Mesenchymal stem cell (in vitro differentiated cells and primary cell): ENCODE results near the gene ASB16.

Experiments used
- DNase-seq: peaks from one replicate; pipeline ENCODE4 v3.0.0-alpha.2; 2013
- H2AFZ ChIP-seq: one replicate; pipeline ENCODE4 v1.6.1; 2013; ENCODE audit warnings: low read depth, mild to moderate bottlenecking, control low read depth, inconsistent platforms, low read length, moderate library complexity
- H2AK5ac ChIP-seq: 2 replicates; pipeline ENCODE4 v1.6.1; 2013; ENCODE audit warnings: low read length, moderate library complexity, mild to moderate bottlenecking, inconsistent platforms; ENCODE audit not compliant: severe bottlenecking
- H2BK120ac ChIP-seq: one replicate; pipeline ENCODE4 v1.6.1; 2013; ENCODE audit warnings: low read depth, mild to moderate bottlenecking, inconsistent platforms, low read length, moderate library complexity
- H2BK12ac ChIP-seq, 2 experiments: one replicate each; pipeline ENCODE4 v1.6.1; 2013; ENCODE audit warnings: inconsistent platforms in 2 of 2, low read length in 2 of 2, mild to moderate bottlenecking in 2 of 2, moderate library complexity in 2 of 2, control low read depth in 1 of 2
- H2BK15ac ChIP-seq: one replicate; pipeline ENCODE4 v1.6.1; 2013; ENCODE audit warnings: mild to moderate bottlenecking, low read depth, inconsistent platforms; ENCODE audit not compliant: poor library complexity, severe bottlenecking
- H2BK5ac ChIP-seq: 2 replicates; pipeline ENCODE4 v1.6.1; 2013; ENCODE audit warnings: low read depth, mild to moderate bottlenecking, low read length, control low read depth, inconsistent platforms; ENCODE audit not compliant: poor library complexity, severe bottlenecking
- H3K14ac ChIP-seq, 2 experiments: one replicate each; pipeline ENCODE4 v1.6.1; 2013; ENCODE audit warnings: inconsistent platforms in 2 of 2, low read length in 2 of 2, control low read depth in 1 of 2, mild to moderate bottlenecking in 1 of 2, moderate library complexity in 1 of 2
- H3K18ac ChIP-seq, 2 experiments: one replicate each; pipeline ENCODE4 v1.6.1; 2013; ENCODE audit warnings: inconsistent platforms in 2 of 2, low read length in 2 of 2, control low read depth in 1 of 2, low read depth in 1 of 2, mild to moderate bottlenecking in 1 of 2
- H3K23ac ChIP-seq, 2 experiments: one replicate each; pipeline ENCODE4 v1.6.1; 2013; ENCODE audit warnings: inconsistent platforms in 2 of 2, low read length in 2 of 2, mild to moderate bottlenecking in 2 of 2, moderate library complexity in 2 of 2, control low read depth in 1 of 2
- H3K27ac ChIP-seq: 2 replicates; pipeline ENCODE4 v1.5.1; 2013; ENCODE audit warnings: mild to moderate bottlenecking, moderate library complexity, low read length, control low read depth, inconsistent platforms; ENCODE audit not compliant: poor library complexity, severe bottlenecking
- H3K27me3 ChIP-seq, 2 experiments: 2 replicates each; pipeline versions ENCODE4 v1.6.1 to v1.7.0; 2013; ENCODE audit warnings: low read length in 2 of 2, mild to moderate bottlenecking in 2 of 2, moderate library complexity in 2 of 2, control low read depth in 1 of 2, inconsistent platforms in 1 of 2; ENCODE audit not compliant: control insufficient read depth in 1 of 2, insufficient read depth in 1 of 2
- H3K36me3 ChIP-seq, 2 experiments: 2 replicates each; pipeline versions ENCODE4 v1.6.1 to v1.7.0; 2013; ENCODE audit warnings: low read length in 2 of 2, control low read depth in 1 of 2, inconsistent platforms in 1 of 2, low read depth in 1 of 2, mild to moderate bottlenecking in 1 of 2; ENCODE audit not compliant: insufficient read depth in 2 of 2, control insufficient read depth in 1 of 2
- H3K4ac ChIP-seq, 2 experiments: one replicate each; pipeline ENCODE4 v1.6.1; 2013; ENCODE audit warnings: inconsistent platforms in 2 of 2, low read length in 2 of 2, mild to moderate bottlenecking in 2 of 2, moderate library complexity in 2 of 2, control low read depth in 1 of 2, low read depth in 1 of 2
- H3K4me1 ChIP-seq: 2 replicates; pipeline ENCODE4 v1.6.1; 2013; ENCODE audit warnings: low read depth, low read length, control low read depth; ENCODE audit not compliant: control insufficient read depth, insufficient read depth
- H3K4me2 ChIP-seq: 2 replicates; pipeline ENCODE4 v1.6.1; 2013; ENCODE audit warnings: low read length, mild to moderate bottlenecking, inconsistent platforms; ENCODE audit not compliant: poor library complexity, severe bottlenecking
- H3K4me3 ChIP-seq, 2 experiments: 2 replicates each; pipeline versions ENCODE4 v1.5.1 to v1.7.0; 2013; ENCODE audit warnings: low read length in 2 of 2, mild to moderate bottlenecking in 2 of 2, control low read depth in 1 of 2, low read depth in 1 of 2; ENCODE audit not compliant: insufficient read depth in 1 of 2
- H3K79me1 ChIP-seq: replicated peaks from 2 replicates; pipeline ENCODE4 v1.6.1; 2013; ENCODE audit warnings: mild to moderate bottlenecking, control low read depth, low read length, inconsistent platforms; ENCODE audit not compliant: poor library complexity, severe bottlenecking
- H3K9ac ChIP-seq: 2 replicates; pipeline ENCODE4 v1.7.0; 2013; ENCODE audit warnings: mild to moderate bottlenecking, low read length, moderate library complexity
- H3K9me3 ChIP-seq: 2 replicates; pipeline ENCODE4 v1.7.0; 2013; ENCODE audit warnings: mild to moderate bottlenecking, low read length; ENCODE audit not compliant: control insufficient read depth
- H4K8ac ChIP-seq: one replicate; pipeline ENCODE4 v1.6.1; 2013; ENCODE audit warnings: inconsistent platforms, mild to moderate bottlenecking, low read length, moderate library complexity
- H4K91ac ChIP-seq: one replicate; pipeline ENCODE4 v1.6.1; 2013; ENCODE audit warnings: mild to moderate bottlenecking, low read length, inconsistent platforms
- whole genome bisulfite sequencing: methylation state at CpG from one replicate; pipeline ENCODE4 v1.1.7; 2013; ENCODE audit warnings: mixed read lengths; 5-methylcytosine and 5-hydroxymethylcytosine counted together

The ASB16 gene

DNA sequence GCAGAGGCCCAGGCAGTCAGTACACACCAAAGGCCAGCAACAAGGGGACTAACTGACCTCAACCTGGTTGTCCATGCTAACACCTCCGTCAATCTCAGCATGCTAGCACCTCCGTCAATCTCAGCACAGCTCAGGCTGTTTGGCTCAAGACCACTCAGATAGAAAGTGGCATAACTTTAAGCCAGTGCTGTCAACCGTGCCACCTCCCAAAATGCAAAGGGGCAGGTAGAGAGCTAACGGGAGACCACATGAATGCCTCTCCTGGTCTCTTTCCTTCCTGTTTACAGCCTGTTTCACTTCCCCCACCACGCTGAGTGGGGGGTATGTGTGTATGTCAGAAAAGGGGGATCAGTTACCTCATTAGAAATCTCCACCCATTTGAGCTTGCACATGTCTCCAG lies 45.7 kb downstream of the ASB16 start:
- Histone ChIP-seq H3K23ac (no peak overlapping the region), H4K8ac (no peak overlapping the region)

GRCh38 chr17:44216694-44217093 lies 46.2 kb downstream of the ASB16 start:
- Histone ChIP-seq H2AK5ac (no peak overlapping the region), H2BK120ac (no peak overlapping the region), H3K27ac (no peak overlapping the region), H3K9me3 (peaks cover 8% of the 10 kb centered on the region), H3K36me3 (peaks cover 40 to 52% of the 10 kb centered on the region in 2 experiments), H4K8ac (no peak overlapping the region), H3K23ac (no peak overlapping the region), H3K14ac (no peak overlapping the region), H2BK15ac (no peak overlapping the region), H2AFZ (no peak overlapping the region), H3K4me1 (peaks cover 16% of the 10 kb centered on the region), H3K79me1 (peaks cover 28% of the 10 kb centered on the region), H3K27me3 (no peaks in the 10 kb centered on the region), H2BK12ac (no peak overlapping the region), H3K18ac (no peak overlapping the region), H3K4ac (no peak overlapping the region), H3K9ac (peak overlapping the region; percentile 84), H3K4me3 (no peak overlapping the region), H2BK5ac (no peak overlapping the region), H4K91ac (no peak overlapping the region), H3K4me2 (no peak overlapping the region)
- DNase-seq = no peak
- WGBS = 96% methylated on average over 5 of the region's 5 CpGs

More for the DNA sequence above, 45.7 kb downstream of the ASB16 start:
- Histone ChIP-seq H3K4me1 (peaks cover 19% of the 10 kb centered on the region), H3K9me3 (peaks cover 8% of the 10 kb centered on the region), H2AK5ac (no peak overlapping the region), H3K4ac (no peak overlapping the region), H3K27ac (no peak overlapping the region), H3K27me3 (no peaks in the 10 kb centered on the region), H2AFZ (no peak overlapping the region), H2BK120ac (no peak overlapping the region), H3K36me3 (peaks cover 45 to 57% of the 10 kb centered on the region in 2 experiments), H3K79me1 (peaks cover 31% of the 10 kb centered on the region), H3K18ac (no peak overlapping the region), H3K14ac (no peak overlapping the region), H3K9ac (no peak overlapping the region), H2BK5ac (no peak overlapping the region), H3K4me2 (no peak overlapping the region), H4K91ac (no peak overlapping the region), H3K4me3 (no peak overlapping the region), H2BK12ac (no peak overlapping the region), H2BK15ac (no peak overlapping the region)
- DNase-seq = no peak
- 95% methylated on average over 3 of the region's 5 CpGs for WGBS

DNA sequence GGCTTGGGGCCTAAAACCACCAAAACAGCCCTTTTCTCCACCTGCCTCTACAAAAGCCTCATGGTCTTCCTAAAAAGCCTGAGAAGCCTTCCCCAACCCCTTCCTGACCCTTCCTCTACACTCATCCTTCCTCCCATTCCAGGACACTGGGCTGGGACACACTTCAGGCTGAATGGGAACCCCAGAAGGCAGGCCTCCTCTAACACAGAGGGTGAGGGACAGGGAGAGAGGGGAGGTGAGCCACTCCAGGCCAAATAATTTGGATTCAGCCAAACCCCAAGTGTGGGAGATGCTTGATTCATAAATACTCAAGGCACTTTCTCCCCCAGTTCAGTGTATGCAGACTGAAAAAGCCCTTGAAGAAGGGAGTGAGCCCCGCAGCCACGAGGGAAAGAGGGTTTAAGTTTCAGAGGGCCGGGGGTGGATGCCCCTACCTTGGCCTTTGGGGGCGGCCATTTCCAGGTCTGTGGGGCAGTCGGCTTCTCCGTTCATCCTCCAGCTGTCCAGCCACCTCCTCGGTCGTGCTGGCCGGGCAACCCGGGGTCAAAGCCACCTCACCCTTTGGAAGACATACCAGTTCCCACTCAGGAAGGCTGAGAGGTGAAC lies 47.3 kb downstream of the ASB16 start:
- no peak overlapping the region for H2BK120ac ChIP-seq
- no peak overlapping the region for H4K91ac ChIP-seq
- peak overlapping the region; percentile 91 for H3K4me2 ChIP-seq
- peaks cover 38 to 40% of the 10 kb centered on the region in 2 experiments for H3K36me3 ChIP-seq
- H2BK15ac ChIP-seq = no peak overlapping the region
- peak overlapping the region; percentile 46 to 83 for H3K18ac ChIP-seq
- peak overlapping the region in 1 of 2 experiments; percentile 83 for H2BK12ac ChIP-seq
- H3K27me3 ChIP-seq = no peaks in the 10 kb centered on the region
- H3K9me3 ChIP-seq = peaks cover 8% of the 10 kb centered on the region
- DNase-seq = peak; percentile 8
- H3K9ac ChIP-seq = peak overlapping the region; percentile 84
- H4K8ac ChIP-seq = no peak overlapping the region
- H3K4ac ChIP-seq = peak overlapping the region in 1 of 2 experiments; percentile 62
- peak overlapping the region; percentile 51 to 80 for H3K4me3 ChIP-seq
- 12% methylated on average over 10 of the region's 10 CpGs for WGBS
- peaks cover 23% of the 10 kb centered on the region for H3K79me1 ChIP-seq
- H3K27ac ChIP-seq = peak overlapping the region; percentile 56
- H3K14ac ChIP-seq = peak overlapping the region in 1 of 2 experiments; percentile 88
- peaks cover 21% of the 10 kb centered on the region for H3K4me1 ChIP-seq
- H2AFZ ChIP-seq = no peak overlapping the region
- no peak overlapping the region for H2BK5ac ChIP-seq
- H3K23ac ChIP-seq = peak overlapping the region in 1 of 2 experiments; percentile 37
- no peak overlapping the region for H2AK5ac ChIP-seq

- peak overlapping the region; percentile 90 for H3K9ac ChIP-seq
- H3K9me3 ChIP-seq = peaks cover 8% of the 10 kb centered on the region
- H4K8ac ChIP-seq = no peak overlapping the region
- peak overlapping the region; percentile 93 for H2BK5ac ChIP-seq
- H2BK120ac ChIP-seq = peak overlapping the region; percentile 99
- H3K36me3 ChIP-seq = peaks cover 33 to 34% of the 10 kb centered on the region in 2 experiments
- peak overlapping the region; percentile 56 for H3K27ac ChIP-seq
- peak overlapping the region; percentile 80 to 95 for H3K4me3 ChIP-seq
- H2AK5ac ChIP-seq = no peak overlapping the region
- peak overlapping the region; percentile 88 to 99 for H3K14ac ChIP-seq
- peak overlapping the region in 1 of 2 experiments; percentile 37 for H3K23ac ChIP-seq
- WGBS = 3% methylated on average over 21 of the region's 89 CpGs
- H3K79me1 ChIP-seq = peaks cover 21% of the 10 kb centered on the region
- peak overlapping the region in 1 of 2 experiments; percentile 83 for H2BK12ac ChIP-seq
- peaks cover 22% of the 10 kb centered on the region for H3K4me1 ChIP-seq
- H3K4ac ChIP-seq = peak overlapping the region in 1 of 2 experiments; percentile 62
- no peaks in the 10 kb centered on the region for H3K27me3 ChIP-seq
- peak overlapping the region; percentile 46 to 83 for H3K18ac ChIP-seq
- DNase-seq = peak; percentile 94
- no peak overlapping the region for H4K91ac ChIP-seq
- peak overlapping the region; percentile 91 for H3K4me2 ChIP-seq
- H2AFZ ChIP-seq = no peak overlapping the region
- peak overlapping the region; percentile 98 for H2BK15ac ChIP-seq
These were observed 48.0 kb downstream of the ASB16 start for GRCh38 chr17:44218344-44219107.
